H1 (cell line): Measurements from ENCODE around the gene TASP1. TPM values are rescaled to one million over a fixed set of nuclear protein-coding genes. Genes with fewer than 3 reads are reported as not detected.

Experiments
- CTCF ChIA-PET: fragments of 300-600 bp; sonication (Branson Sonifier 250); formaldehyde crosslinking; loops from one replicate; lab custom pipeline; 2021; ENCODE audit not compliant: partially characterized antibody; lab: Charles Lee
- POLR2A ChIA-PET: fragments of 300-600 bp; sonication (Branson Sonifier 250); formaldehyde crosslinking; loops from one replicate; lab custom pipeline; 2021; ENCODE audit warnings: inconsistent platforms; ENCODE audit not compliant: partially characterized antibody; lab: Charles Lee
- DNase-seq, 2 experiments: peaks; one replicate each; pipeline versions ENCODE4 v3.0.0 to v3.0.0-alpha.2; 2010 to 2022; ENCODE audit warnings: low spot score in 2 of 2, low read depth in 1 of 2, mixed read lengths in 1 of 2
- FAIRE-seq: peaks from 2 replicates; lab custom pipeline; 2011; peaks lifted over from hg19 to GRCh38; lab: Jason Lieb, UNC
- H2AFZ ChIP-seq: 2 replicates; pipeline ENCODE4 v1.8.1; 2012; ENCODE audit warnings: low read length, inconsistent platforms
- H2AK5ac ChIP-seq: 2 replicates; pipeline ENCODE4 v1.6.1; 2013; ENCODE audit warnings: low read depth, low read length
- H2BK120ac ChIP-seq: replicated peaks from 2 replicates; pipeline ENCODE3; 2013; ENCODE audit warnings: low read depth, low read length, inconsistent platforms
- H2BK12ac ChIP-seq: 2 replicates; pipeline ENCODE4 v1.6.1; 2013; ENCODE audit warnings: low read depth, low read length
- H2BK15ac ChIP-seq: 2 replicates; pipeline ENCODE4 v1.6.1; 2013; ENCODE audit warnings: low read length
- H2BK20ac ChIP-seq: 2 replicates; pipeline ENCODE4 v1.6.1; 2013; ENCODE audit warnings: low read length
- H2BK5ac ChIP-seq: 2 replicates; pipeline ENCODE4 v1.6.1; 2013; ENCODE audit warnings: low read depth, low read length
- H3K14ac ChIP-seq: 2 replicates; pipeline ENCODE4 v1.6.1; 2013; ENCODE audit warnings: inconsistent platforms; ENCODE audit not compliant: insufficient read length
- H3K18ac ChIP-seq: 2 replicates; pipeline ENCODE4 v1.6.1; 2013; ENCODE audit warnings: low read length; ENCODE audit errors: extremely low read depth
- H3K23ac ChIP-seq: 2 replicates; pipeline ENCODE4 v1.6.1; 2013; ENCODE audit warnings: inconsistent platforms; ENCODE audit not compliant: insufficient read length
- H3K23me2 ChIP-seq: 2 replicates; pipeline ENCODE4 v1.6.1; 2013; ENCODE audit warnings: low read depth, low read length
- H3K27ac ChIP-seq: 2 replicates; pipeline ENCODE4 v1.6.1; 2011; ENCODE audit warnings: low read depth, low read length, inconsistent platforms
- H3K27me3 ChIP-seq, 4 experiments: replicated peaks in 1 of 4; 1 replicate in 1 of 4; 2 replicates in 3 of 4; pipeline versions ENCODE4 v1.6.1 to v1.8.1; 2011 to 2013; ENCODE audit warnings: low read length in 3 of 4, mild to moderate bottlenecking in 3 of 4, inconsistent platforms in 2 of 4, mixed read lengths in 2 of 4, moderate library complexity in 1 of 4; ENCODE audit not compliant: control insufficient read depth in 3 of 4, insufficient read depth in 3 of 4; ENCODE audit errors: extremely low read depth in 1 of 4
- H3K36me3 ChIP-seq, 4 experiments: 2 replicates each; pipeline versions ENCODE4 v1.6.1 to v1.8.1; 2011 to 2013; ENCODE audit warnings: mild to moderate bottlenecking in 4 of 4, low read length in 3 of 4, moderate library complexity in 2 of 4, control low read depth in 1 of 4, inconsistent platforms in 1 of 4; ENCODE audit not compliant: insufficient read depth in 4 of 4, control insufficient read depth in 2 of 4
- H3K4ac ChIP-seq: replicated peaks from 2 replicates; pipeline ENCODE3; 2013; ENCODE audit warnings: low read length, low read depth, mixed read lengths, inconsistent platforms; ENCODE audit not compliant: insufficient read length
- H3K4me1 ChIP-seq, 4 experiments: replicated peaks in 1 of 4; 1 replicate in 1 of 4; 2 replicates in 3 of 4; pipeline versions ENCODE4 v1.6.1 to v1.8.1; 2011 to 2013; ENCODE audit warnings: low read length in 3 of 4, inconsistent platforms in 2 of 4, mixed read lengths in 1 of 4; ENCODE audit not compliant: insufficient read depth in 4 of 4, control insufficient read depth in 3 of 4
- H3K4me2 ChIP-seq, 2 experiments: 2 replicates each; pipeline versions ENCODE4 v1.6.1 to v1.8.1; 2011 to 2013; ENCODE audit warnings: low read depth in 2 of 2, low read length in 2 of 2, control low read depth in 1 of 2, inconsistent platforms in 1 of 2, mild to moderate bottlenecking in 1 of 2; ENCODE audit not compliant: insufficient read depth in 1 of 2
- H3K4me3 ChIP-seq, 4 experiments: fragments of 200-600, 300-600 bp in 1 of 4; sonication (generic), shearing (Covaris generic), sonication (Bioruptor Twin) in 1 of 4; 2 replicates each; pipeline versions ENCODE4 v1.5.1 to v1.8.1; 2011 to 2016; ENCODE audit warnings: low read length in 4 of 4, low read depth in 3 of 4, control low read depth in 2 of 4, inconsistent platforms in 2 of 4, mild to moderate bottlenecking in 2 of 4, mixed read lengths in 1 of 4, moderate library complexity in 1 of 4; ENCODE audit not compliant: insufficient read depth in 2 of 4; ENCODE audit errors: extremely low read depth in 1 of 4
- H3K56ac ChIP-seq: replicated peaks from 2 replicates; pipeline ENCODE3; 2013; ENCODE audit warnings: low read depth, mild to moderate bottlenecking, mixed read lengths, low read length, inconsistent platforms; ENCODE audit not compliant: insufficient read length
- H3K79me1 ChIP-seq: 2 replicates; pipeline ENCODE4 v1.6.1; 2013; ENCODE audit warnings: low read depth, low read length, control low read depth
- H3K79me2 ChIP-seq, 2 experiments: 2 replicates each; pipeline versions ENCODE4 v1.6.1 to v1.8.1; 2012 to 2013; ENCODE audit warnings: low read length in 2 of 2, mild to moderate bottlenecking in 2 of 2, inconsistent platforms in 1 of 2; ENCODE audit not compliant: insufficient read depth in 2 of 2, control insufficient read depth in 1 of 2
- H3K9ac ChIP-seq, 4 experiments: replicated peaks in 1 of 4; 1 replicate in 1 of 4; 2 replicates in 3 of 4; pipeline versions ENCODE4 v1.6.1 to v1.8.1; 2011 to 2013; ENCODE audit warnings: low read depth in 3 of 4, low read length in 3 of 4, control low read depth in 2 of 4, mild to moderate bottlenecking in 2 of 4, moderate library complexity in 2 of 4, inconsistent platforms in 1 of 4; ENCODE audit errors: extremely low read depth in 1 of 4
- H3K9me3 ChIP-seq, 2 experiments: 2 replicates each; pipeline versions ENCODE4 v1.6.1 to v1.8.1; 2012 to 2013; ENCODE audit warnings: mild to moderate bottlenecking in 2 of 2, moderate library complexity in 2 of 2, control low read depth in 1 of 2, inconsistent platforms in 1 of 2, low read depth in 1 of 2, low read length in 1 of 2, mixed read lengths in 1 of 2; ENCODE audit not compliant: insufficient read depth in 2 of 2
- H4K20me1 ChIP-seq, 2 experiments: replicated peaks in 1 of 2; 2 replicates each; pipeline versions ENCODE3 to v1.8.1; 2011 to 2013; ENCODE audit warnings: inconsistent platforms in 2 of 2, low read length in 2 of 2, mild to moderate bottlenecking in 1 of 2; ENCODE audit not compliant: insufficient read depth in 2 of 2, control insufficient read depth in 1 of 2
- H4K5ac ChIP-seq: 2 replicates; pipeline ENCODE4 v1.6.1; 2013; ENCODE audit warnings: low read length, low read depth, mixed read lengths, inconsistent platforms; ENCODE audit not compliant: insufficient read length
- H4K8ac ChIP-seq: 2 replicates; pipeline ENCODE4 v1.8.0; 2013; ENCODE audit warnings: mild to moderate bottlenecking, moderate library complexity, low read length, inconsistent platforms; ENCODE audit not compliant: insufficient read depth; ENCODE audit errors: extremely low read depth
- H4K91ac ChIP-seq: replicated peaks from 2 replicates; pipeline ENCODE3; 2013; ENCODE audit warnings: low read length, mixed read lengths, inconsistent platforms; ENCODE audit not compliant: insufficient read length
- CBX8 ChIP-seq: fragments of 300-800, 300-1000 bp; sonication (generic); IDR thresholded peaks from 2 replicates; pipeline ENCODE4 v1.7.1; 2016; ENCODE audit warnings: low read depth, low read length, borderline replicate concordance
- NANOG ChIP-seq: IDR thresholded peaks from 2 replicates; pipeline ENCODE4 v1.6.1; 2011; ENCODE audit warnings: low read length, low read depth, mild to moderate bottlenecking, inconsistent platforms; ENCODE audit not compliant: insufficient read depth, poor library complexity, severe bottlenecking
- RFX5 ChIP-seq: IDR thresholded peaks from 2 replicates; pipeline ENCODE4 v1.6.1; 2011; ENCODE audit warnings: low read depth, low read length, improper control_type of control experiment, borderline replicate concordance
- RNF2 ChIP-seq: fragments of 200-900, 300-1000 bp; sonication (generic); IDR thresholded peaks from 2 replicates; pipeline ENCODE4 v1.7.1; 2016; ENCODE audit warnings: borderline replicate concordance, low read depth, mild to moderate bottlenecking, antibody characterized with exemption, low read length; ENCODE audit not compliant: poor library complexity, severe bottlenecking; ENCODE audit errors: missing control alignments
- SIX5 ChIP-seq: IDR thresholded peaks from 2 replicates; pipeline ENCODE4 v1.6.1; 2011; ENCODE audit warnings: mild to moderate bottlenecking, low read depth, low read length
- TAF1 ChIP-seq: IDR thresholded peaks from 2 replicates; pipeline ENCODE4 v1.6.1; 2011; ENCODE audit warnings: mild to moderate bottlenecking, low read depth, low read length
- polyA plus RNA-seq, 7 experiments: library from polyadenylated mRNA; depleted of rRNA in 3 of 7; stranded (reverse) in 5 of 7; unstranded in 2 of 7; fragments of >200 nt in 5 of 7; fragments of 200-250 nt in 2 of 7; gene quantifications; 1 replicate in 5 of 7; 2 replicates in 1 of 7; 4 replicates in 1 of 7; pipeline versions ENCODE4 v1.2.1 to v1.2.3, GENCODE V29; 2011 to 2013; ENCODE audit warnings: missing spikeins in 2 of 7, mixed read lengths in 2 of 7
- total RNA-seq: library from RNA; stranded (reverse); fragmentation: NEBNext Ultra II Directional; extraction: Animal tissue kit (Norgen Biotek cat#: 25700); gene quantifications from 2 replicates; pipeline ENCODE4 v1.2.1, GENCODE V29; 2021
- TF ChIP-seq, protein P1 (sequence below), 3 experiments: IDR thresholded peaks; 1 replicate in 2 of 3; 2 replicates in 1 of 3; pipeline versions ENCODE4 v1.5.1 to v1.6.1; 2011; ENCODE audit warnings: low read length in 3 of 3, mild to moderate bottlenecking in 3 of 3, inconsistent platforms in 2 of 3, low read depth in 1 of 3, moderate library complexity in 1 of 3; ENCODE audit not compliant: insufficient read depth in 1 of 3; ENCODE audit errors: control extremely low read depth in 1 of 3

TASP1 gene
- total and polyA plus RNA-seq, 2 of the 8 experiments (the other 6 are each of a cell fraction or from before 2014, with no cell fraction given) = 4.5 to 10.9 TPM

- H3K27me3 ChIP-seq = peaks cover 0 to 1% (median 0%) of the 10 kb centered on the region in 4 experiments; a peak in 1 of 7 replicates
- H3K18ac ChIP-seq = no peak overlapping the region
- H4K20me1 ChIP-seq = no peaks in the 10 kb centered on the region
- FAIRE-seq (no peak), DNase-seq (no peak)
- no peak overlapping the region for H3K27ac ChIP-seq
- H3K4ac ChIP-seq = no peak overlapping the region
- no peaks in the 10 kb centered on the region for H3K4me1 ChIP-seq
- no peak overlapping the region for H4K5ac ChIP-seq
- H2BK120ac ChIP-seq = no peak overlapping the region
- H4K8ac ChIP-seq = no peak overlapping the region
- H2BK15ac ChIP-seq = no peak overlapping the region
- no peak overlapping the region for H3K14ac ChIP-seq
- H3K4me3 ChIP-seq = no peak overlapping the region
- H4K91ac ChIP-seq = no peak overlapping the region
- ChIA-PET POLR2A (no interaction called here), CTCF (interaction anchor here (1.1 kb wide), 1 partner anchor 8 kb away, joined by 3 read pairs; no protein-coding TSS in a partner anchor)
- no peak overlapping the region for H2BK12ac ChIP-seq
- no peaks in the 10 kb centered on the region for H3K36me3 ChIP-seq
- no peak overlapping the region for H2AK5ac ChIP-seq
- H3K23ac ChIP-seq = no peak overlapping the region
- no peak overlapping the region for H2AFZ ChIP-seq
- no peak overlapping the region for H3K4me2 ChIP-seq
- H3K79me1 ChIP-seq = no peaks in the 10 kb centered on the region
- TF ChIP-seq NANOG (no peak), SIX5 (no peak), RFX5 (no peak), TAF1 (no peak), RNF2 (no peak), CBX8 (no peak)
- TF ChIP-seq, protein P1, sequence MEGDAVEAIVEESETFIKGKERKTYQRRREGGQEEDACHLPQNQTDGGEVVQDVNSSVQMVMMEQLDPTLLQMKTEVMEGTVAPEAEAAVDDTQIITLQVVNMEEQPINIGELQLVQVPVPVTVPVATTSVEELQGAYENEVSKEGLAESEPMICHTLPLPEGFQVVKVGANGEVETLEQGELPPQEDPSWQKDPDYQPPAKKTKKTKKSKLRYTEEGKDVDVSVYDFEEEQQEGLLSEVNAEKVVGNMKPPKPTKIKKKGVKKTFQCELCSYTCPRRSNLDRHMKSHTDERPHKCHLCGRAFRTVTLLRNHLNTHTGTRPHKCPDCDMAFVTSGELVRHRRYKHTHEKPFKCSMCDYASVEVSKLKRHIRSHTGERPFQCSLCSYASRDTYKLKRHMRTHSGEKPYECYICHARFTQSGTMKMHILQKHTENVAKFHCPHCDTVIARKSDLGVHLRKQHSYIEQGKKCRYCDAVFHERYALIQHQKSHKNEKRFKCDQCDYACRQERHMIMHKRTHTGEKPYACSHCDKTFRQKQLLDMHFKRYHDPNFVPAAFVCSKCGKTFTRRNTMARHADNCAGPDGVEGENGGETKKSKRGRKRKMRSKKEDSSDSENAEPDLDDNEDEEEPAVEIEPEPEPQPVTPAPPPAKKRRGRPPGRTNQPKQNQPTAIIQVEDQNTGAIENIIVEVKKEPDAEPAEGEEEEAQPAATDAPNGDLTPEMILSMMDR (IDR thresholded peaks at IDR 0.05; ENCODE audit: control extremely low read depth in 1 of 3, insufficient read depth in 1 of 3, low read depth in 1 of 3, low read length in 3 of 3) = no peak
- no peak overlapping the region for H2BK5ac ChIP-seq
- no peak overlapping the region for H3K56ac ChIP-seq
- no peak overlapping the region for H3K9ac ChIP-seq
- no peaks in the 10 kb centered on the region for H3K79me2 ChIP-seq
- no peaks in the 10 kb centered on the region for H3K9me3 ChIP-seq
- no peak overlapping the region for H2BK20ac ChIP-seq
- H3K23me2 ChIP-seq = no peaks in the 10 kb centered on the region
Measured at GRCh38 chr20:13396826-13397225, 241.9 kb downstream of the TASP1 start.
